Thyroid gland (tissue), 4 donors: Measurements from ENCODE around the gene GATB. TPM values are rescaled to one million over a fixed set of nuclear protein-coding genes. Genes with fewer than 3 reads are reported as not detected.

Source experiments
- DNase-seq, 2 donors: peaks; one replicate each; pipeline ENCODE4 v3.0.0-alpha.2; 2019
- H3K27ac ChIP-seq, 3 donors: fragments of 200-600 bp; sonication (generic); 1 replicate in 2 of 3; 2 replicates in 1 of 3; pipeline ENCODE4 v1.5.1; 2016 to 2019; ENCODE audit warnings: mild to moderate bottlenecking in 1 of 3, moderate library complexity in 1 of 3
- H3K27me3 ChIP-seq: fragments of 200-600 bp; sonication (generic); one replicate; pipeline ENCODE4 v1.5.1; 2019
- H3K36me3 ChIP-seq, 2 donors: fragments of 200-600 bp; sonication (generic); one replicate each; pipeline ENCODE4 v1.5.1; 2016 to 2019
- H3K4me1 ChIP-seq, 2 donors: fragments of 200-600 bp; sonication (generic); one replicate each; pipeline ENCODE4 v1.5.1; 2017 to 2019
- H3K4me3 ChIP-seq, 3 donors: fragments of 200-600 bp; sonication (generic); replicated peaks in 1 of 3; 1 replicate in 2 of 3; 2 replicates in 1 of 3; pipeline ENCODE4 v1.5.1; 2016; ENCODE audit warnings: mild to moderate bottlenecking in 1 of 3
- H3K9me3 ChIP-seq: fragments of 200-600 bp; sonication (generic); one replicate; pipeline ENCODE4 v1.5.1; 2017
- POLR2A ChIP-seq, 2 donors: fragments of 450-650 bp; IDR thresholded peaks; one replicate each; pipeline ENCODE4 v1.6.1; 2017; ENCODE audit warnings: antibody characterized with exemption in 2 of 2, mild to moderate bottlenecking in 2 of 2, moderate library complexity in 1 of 2
- WGBS, 2 donors: methylation state at CpG; one replicate each; pipeline ENCODE4 v1.1.5; 2017; 5-methylcytosine and 5-hydroxymethylcytosine counted together
- intact Hi-C: fragments of 100-400 bp; cut with DNase I; formaldehyde crosslinking; loops from one replicate; pipeline ENCODE4 v1.15.1; 2023
- total RNA-seq, 4 donors: library from RNA; depleted of rRNA; stranded (reverse); fragments of >200 nt; gene quantifications; one replicate each; pipeline ENCODE4 v1.2.3, GENCODE V29; 2016
- TF ChIP-seq, protein P1 (sequence below), 6 experiments: fragments of 200-600 bp in 3 of 6; fragments of 450-650 bp in 3 of 6; sonication (generic) in 3 of 6; IDR thresholded peaks; one replicate each; pipeline ENCODE4 v1.5.1; 2016 to 2019; ENCODE audit warnings: antibody characterized with exemption in 6 of 6, mild to moderate bottlenecking in 2 of 6, inconsistent platforms in 1 of 6, moderate library complexity in 1 of 6

Gene GATB
- total RNA-seq, 4 donors from 2014 or later = 10.9 to 32.5 (median 22.9) TPM

DNA sequence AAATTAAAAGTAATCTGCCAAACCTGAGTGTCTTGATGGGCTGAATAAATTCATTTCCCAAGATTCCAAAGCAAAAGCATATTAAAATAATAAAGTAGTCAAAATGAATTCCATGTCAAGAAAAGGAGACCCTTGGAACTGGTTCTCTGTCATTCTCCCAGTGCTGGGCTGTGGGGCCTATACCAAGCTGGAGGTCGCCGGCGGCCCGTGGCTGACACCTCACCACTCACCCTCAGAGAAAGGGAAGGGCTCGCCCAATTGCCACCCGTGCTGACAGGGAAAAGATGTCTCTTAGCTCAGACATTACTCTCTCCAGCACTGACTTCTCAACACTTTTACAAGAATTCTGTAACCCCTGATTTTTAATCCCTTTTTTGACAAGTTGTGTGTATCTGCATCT is 51.7 kb downstream of the GATB start:
- H3K36me3 ChIP-seq = no peaks in the 10 kb centered on the region
- 89 to 91% methylated on average over 6 of the region's 6 CpGs for WGBS, 2 donors

DNA sequence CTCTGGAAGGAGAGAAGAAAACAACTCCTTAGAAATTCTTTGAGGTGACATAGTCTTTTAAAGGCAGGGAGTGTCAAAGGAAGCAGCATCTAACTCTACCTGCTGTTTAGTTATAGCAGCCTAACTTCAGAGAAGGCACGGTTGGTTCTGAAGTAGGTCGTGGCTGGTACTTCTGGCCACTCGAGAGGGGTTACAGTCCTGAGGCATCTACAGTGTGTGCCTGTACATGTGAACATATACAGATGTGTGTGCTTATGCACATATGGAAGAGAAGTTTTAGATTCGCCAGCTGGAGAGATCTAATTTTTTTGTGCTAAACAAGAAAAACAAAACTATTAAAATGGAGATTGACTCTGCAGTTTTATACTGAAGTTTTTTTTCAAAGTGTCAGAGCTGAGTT is 52.7 kb downstream of the GATB start:
- peak overlapping the region; percentile 4 to 44 (median 19) for H3K27ac ChIP-seq
- peak in 1 of 2 donors; percentile 22 for DNase-seq
- 43 to 50% methylated on average over 4 of the region's 4 CpGs for WGBS, 2 donors
- H3K9me3 ChIP-seq = no peaks in the 10 kb centered on the region
- intact Hi-C loops = no loop called here
- no peaks in the 10 kb centered on the region for H3K36me3 ChIP-seq
- H3K27me3 ChIP-seq = no peaks in the 10 kb centered on the region
- H3K4me3 ChIP-seq = no peak overlapping the region
- TF ChIP-seq POLR2A (IDR thresholded peaks at IDR 0.05) = no peak
- TF ChIP-seq, protein P1, sequence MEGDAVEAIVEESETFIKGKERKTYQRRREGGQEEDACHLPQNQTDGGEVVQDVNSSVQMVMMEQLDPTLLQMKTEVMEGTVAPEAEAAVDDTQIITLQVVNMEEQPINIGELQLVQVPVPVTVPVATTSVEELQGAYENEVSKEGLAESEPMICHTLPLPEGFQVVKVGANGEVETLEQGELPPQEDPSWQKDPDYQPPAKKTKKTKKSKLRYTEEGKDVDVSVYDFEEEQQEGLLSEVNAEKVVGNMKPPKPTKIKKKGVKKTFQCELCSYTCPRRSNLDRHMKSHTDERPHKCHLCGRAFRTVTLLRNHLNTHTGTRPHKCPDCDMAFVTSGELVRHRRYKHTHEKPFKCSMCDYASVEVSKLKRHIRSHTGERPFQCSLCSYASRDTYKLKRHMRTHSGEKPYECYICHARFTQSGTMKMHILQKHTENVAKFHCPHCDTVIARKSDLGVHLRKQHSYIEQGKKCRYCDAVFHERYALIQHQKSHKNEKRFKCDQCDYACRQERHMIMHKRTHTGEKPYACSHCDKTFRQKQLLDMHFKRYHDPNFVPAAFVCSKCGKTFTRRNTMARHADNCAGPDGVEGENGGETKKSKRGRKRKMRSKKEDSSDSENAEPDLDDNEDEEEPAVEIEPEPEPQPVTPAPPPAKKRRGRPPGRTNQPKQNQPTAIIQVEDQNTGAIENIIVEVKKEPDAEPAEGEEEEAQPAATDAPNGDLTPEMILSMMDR (IDR thresholded peaks at IDR 0.05) = no peak
- peaks cover 0 to 5% of the 10 kb centered on the region in 2 donors for H3K4me1 ChIP-seq

More for the DNA sequence above, 51.7 kb downstream of the GATB start:
- TF ChIP-seq, protein P1 (IDR thresholded peaks at IDR 0.05) = no peak
- no peak for TF ChIP-seq POLR2A (IDR thresholded peaks at IDR 0.05)
- no peaks in the 10 kb centered on the region for H3K27me3 ChIP-seq
- H3K9me3 ChIP-seq = no peaks in the 10 kb centered on the region
- no peak for DNase-seq
- H3K27ac ChIP-seq = peak overlapping the region in 2 of 3 donors; percentile 19 to 44
- no peak overlapping the region for H3K4me3 ChIP-seq
- intact Hi-C loops = no loop called here
- H3K4me1 ChIP-seq = peaks cover 0 to 5% of the 10 kb centered on the region in 2 donors

DNA sequence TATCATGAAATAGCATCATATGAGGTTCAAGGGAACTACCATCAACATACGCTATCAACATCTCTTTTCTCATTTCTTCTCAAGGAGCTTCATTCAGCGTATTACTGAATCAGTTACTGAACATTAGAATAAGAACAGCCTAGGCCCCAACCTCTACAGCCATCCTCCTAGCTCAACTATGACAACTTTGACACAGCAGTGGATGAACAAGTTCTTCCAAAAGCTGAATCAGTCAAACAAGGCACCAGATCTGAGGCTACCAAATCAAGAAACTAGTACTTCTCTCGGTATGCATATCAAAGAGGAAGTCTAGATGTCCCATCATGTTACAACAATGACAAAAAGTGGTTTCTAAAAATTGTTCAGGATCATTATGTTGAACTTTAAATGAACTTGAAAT is 57.4 kb downstream of the GATB start:
- H3K27ac ChIP-seq = no peak overlapping the region
- DNase-seq = no peak
- H3K27me3 ChIP-seq = no peaks in the 10 kb centered on the region
- TF ChIP-seq, protein P1 (IDR thresholded peaks at IDR 0.05) = no peak
- no peak for TF ChIP-seq POLR2A (IDR thresholded peaks at IDR 0.05)
- no peak overlapping the region for H3K4me3 ChIP-seq
- H3K4me1 ChIP-seq = peaks cover 0 to 1% of the 10 kb centered on the region in 2 donors
- intact Hi-C loops = no loop called here
- peaks cover 0 to 6% of the 10 kb centered on the region in 2 donors for H3K36me3 ChIP-seq
- no peaks in the 10 kb centered on the region for H3K9me3 ChIP-seq
- WGBS, 2 donors = 96 to 98% methylated on average over 3 of the region's 3 CpGs

DNA sequence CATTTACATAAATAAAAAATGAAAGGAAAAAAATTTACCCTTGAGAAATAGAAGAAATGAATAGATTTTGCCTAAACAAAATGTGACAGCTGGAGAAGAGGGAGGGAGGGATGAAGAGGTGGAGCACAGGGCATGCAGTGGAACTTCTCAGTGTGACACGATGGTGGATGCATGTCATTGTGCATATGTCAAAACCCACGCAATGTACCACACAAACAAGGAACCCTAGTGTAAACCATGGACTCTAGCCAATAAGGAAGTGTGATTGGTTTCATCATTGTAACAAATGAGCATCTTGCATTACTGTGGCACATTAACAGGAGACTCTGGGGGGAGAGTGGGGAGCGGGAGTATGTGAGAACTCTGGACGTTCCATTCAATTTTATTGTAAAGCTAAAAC is 58.6 kb downstream of the GATB start:
- Histone ChIP-seq H3K27ac (no peak overlapping the region), H3K4me1 (no peaks in the 10 kb centered on the region), H3K4me3 (no peak overlapping the region), H3K9me3 (no peaks in the 10 kb centered on the region), H3K36me3 (peaks cover 0 to 6% of the 10 kb centered on the region in 2 donors), H3K27me3 (no peaks in the 10 kb centered on the region)
- DNase-seq = no peak
- no peak for TF ChIP-seq POLR2A (IDR thresholded peaks at IDR 0.05)
- TF ChIP-seq, protein P1 (IDR thresholded peaks at IDR 0.05) = no peak
- intact Hi-C loops = no loop called here
- 83 to 90% methylated on average over 4 of the region's 4 CpGs for WGBS, 2 donors

DNA sequence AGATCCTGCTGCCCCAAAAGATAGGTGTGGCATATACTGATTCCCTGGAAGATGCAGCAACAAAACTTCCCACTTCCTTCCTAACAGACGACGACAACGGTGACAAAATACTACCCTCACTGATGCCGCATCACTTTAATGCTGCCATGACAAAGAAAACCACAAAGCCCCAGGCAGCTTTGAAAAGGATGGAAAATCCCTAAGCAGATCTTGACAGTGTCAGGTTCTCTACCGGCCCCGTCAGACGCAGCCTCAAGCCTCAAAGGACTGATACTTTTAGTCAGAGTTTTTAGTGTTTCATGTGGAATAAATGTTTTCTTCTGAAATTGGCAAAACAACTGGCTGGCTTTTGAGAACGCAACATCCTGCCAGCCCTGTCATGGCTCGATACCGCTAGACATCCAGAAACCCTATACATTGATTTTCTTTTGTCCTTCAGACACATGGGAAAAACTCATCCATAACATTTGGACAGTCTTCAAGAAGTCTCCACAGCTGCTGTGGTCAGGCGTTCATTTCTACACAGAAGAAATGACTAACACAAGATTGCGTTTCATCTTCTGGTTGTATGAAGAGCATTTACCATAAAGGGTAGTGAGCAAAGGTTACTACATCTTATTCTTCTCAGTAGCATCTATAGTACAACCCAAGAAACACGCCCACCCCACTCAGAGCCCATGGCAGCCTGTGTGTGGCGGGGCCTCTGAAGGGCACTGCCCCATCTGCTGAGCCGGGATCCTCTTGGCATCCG is 60.1 kb downstream of the GATB start:
- intact Hi-C loops = no loop called here

More for the DNA sequence above, 60.1 kb downstream of the GATB start:
- WGBS, 2 donors = 95 to 96% methylated on average over 14 to 16 of the region's 16 CpGs
- Histone ChIP-seq H3K4me3 (no peak overlapping the region), H3K27ac (no peak overlapping the region), H3K27me3 (no peaks in the 10 kb centered on the region), H3K36me3 (peaks cover 0 to 6% of the 10 kb centered on the region in 2 donors), H3K9me3 (no peaks in the 10 kb centered on the region), H3K4me1 (no peaks in the 10 kb centered on the region)
- no peak for DNase-seq
- no peak for TF ChIP-seq POLR2A (IDR thresholded peaks at IDR 0.05)
- TF ChIP-seq, protein P1 (IDR thresholded peaks at IDR 0.05) = no peak
